ACHN (cell line): ENCODE measurements around the gene CTU2.

ENCODE experiments used
- DNase-seq: peaks from one replicate; pipeline ENCODE4 v3.0.0-alpha.2; 2015
- in situ Hi-C: cut with HindIII; loops from 2 replicates; pipeline ENCODE4 v1.10.0; 2017; ENCODE audit warnings: low sequenced_read_pairs, low pct_ligation_motif_present, low pct_unique_long_range_greater_than_20kb

Gene CTU2

GRCh38 chr16:88736088-88736487 is 29.8 kb downstream of the CTU2 start:
- in situ Hi-C loops: no loop called here
- DNase-seq: no peak

GRCh38 chr16:88736496-88736895 is 30.2 kb downstream of the CTU2 start:
- in situ Hi-C loops: no loop called here
- DNase-seq: no peak

- in situ Hi-C loops: no loop called here
- peak; percentile 83 for DNase-seq
Measured at GRCh38 chr16:88737298-88738150, 31.2 kb downstream of the CTU2 start.

- in situ Hi-C loops: no loop called here
- no peak for DNase-seq
Measured at GRCh38 chr16:88738151-88739084, 32.1 kb downstream of the CTU2 start.

GRCh38 chr16:88739139-88739976 is 33.1 kb downstream of the CTU2 start:
- in situ Hi-C loops: no loop called here
- no peak for DNase-seq

- DNase-seq: no peak
- in situ Hi-C loops: no loop called here
Measured at GRCh38 chr16:88739977-88740726, 33.8 kb downstream of the CTU2 start.

GRCh38 chr16:88740727-88741055 is 34.4 kb downstream of the CTU2 start:
- no peak for DNase-seq
- in situ Hi-C loops: no loop called here

GRCh38 chr16:88741368-88741767 is 35.1 kb downstream of the CTU2 start:
- in situ Hi-C loops: no loop called here

GRCh38 chr16:88742896-88743605 is 36.7 kb downstream of the CTU2 start:
- in situ Hi-C loops: no loop called here
- DNase-seq: no peak

More at GRCh38 chr16:88741368-88741767, 35.1 kb downstream of the CTU2 start:
- DNase-seq: no peak

- peak; percentile 76 for DNase-seq
- in situ Hi-C loops: no loop called here
Measured at GRCh38 chr16:88743693-88744576, 37.6 kb downstream of the CTU2 start.

GRCh38 chr16:88744577-88745521 is 38.5 kb downstream of the CTU2 start:
- in situ Hi-C loops: no loop called here
- DNase-seq: no peak

GRCh38 chr16:88746506-88746905 is 40.2 kb downstream of the CTU2 start:
- in situ Hi-C loops: no loop called here
- DNase-seq: no peak

- peak; percentile 37 for DNase-seq
- in situ Hi-C loops: no loop called here
Measured at GRCh38 chr16:88747588-88748301, 41.4 kb downstream of the CTU2 start.

- no peak for DNase-seq
- in situ Hi-C loops: no loop called here
Measured at GRCh38 chr16:88748364-88748763, 42.1 kb downstream of the CTU2 start.

- in situ Hi-C loops: no loop called here
- DNase-seq: no peak
Measured at GRCh38 chr16:88749358-88749757, 43.1 kb downstream of the CTU2 start.
